HCT116 (cell line): ENCODE measurements around the gene NDUFA1. TPM values are rescaled to one million over a fixed set of nuclear protein-coding genes. Genes with fewer than 3 reads are reported as not detected.

Experiments
- ATAC-seq: fragments of 200-7000 bp; cut with Tn5 transposase; 2 replicates; pipeline ENCODE4 v1.9.1; 2020; ENCODE audit warnings: mild to moderate bottlenecking, moderate library complexity
- BruUV-seq: library from RNA; stranded (reverse); fragments of 400-500 nt; replicated peaks from 2 replicates; lab custom pipeline; 2021; lab: Mats Ljungman, UMichigan
- CTCF ChIA-PET: fragments of 300-600 bp; sonication (Branson Sonifier 250); formaldehyde crosslinking; loops from one replicate; lab custom pipeline; 2021; ENCODE audit warnings: antibody characterized with exemption; lab: Charles Lee
- POLR2A ChIA-PET: fragments of 300-600, 350-600 bp; sonication (Branson Sonifier 250); formaldehyde crosslinking; loops from one replicate; lab custom pipeline; 2021; ENCODE audit warnings: antibody characterized with exemption; lab: Charles Lee
- RAD21 ChIA-PET, 2 experiments: fragments of 300-600 bp; sonication (Branson Sonifier 250); formaldehyde crosslinking; loops; one replicate each; lab custom pipeline; 2023; ENCODE audit warnings: low total read pairs in 2 of 2; ENCODE audit not compliant: uncharacterized antibody in 2 of 2, unreplicated experiment in 2 of 2, low non-redundant PET in 1 of 2; lab: Charles Lee
- DNase-seq: peaks from one replicate; pipeline ENCODE4 v3.0.0-alpha.2; 2010; ENCODE audit warnings: low read depth, low spot score
- H2AFZ ChIP-seq: fragments of 200-600 bp; shearing (Covaris generic), sonication (generic); 2 replicates; pipeline ENCODE4 v1.6.1; 2017; ENCODE audit warnings: low read depth, mixed run types, mixed read lengths, antibody characterized with exemption, low read length; ENCODE audit not compliant: poor library complexity, severe bottlenecking
- H3K27ac ChIP-seq: 2 replicates; pipeline ENCODE4 v1.5.1; 2012; ENCODE audit warnings: low read depth, low read length
- H3K27me3 ChIP-seq: fragments of 200-600 bp; sonication (generic); 2 replicates; pipeline ENCODE4 v1.6.1; 2016; ENCODE audit warnings: mixed run types, low read length, mixed read lengths; ENCODE audit not compliant: insufficient read depth
- H3K36me3 ChIP-seq, 2 experiments: fragments of 200-500 bp in 1 of 2; fragments of 200-600 bp in 1 of 2; sonication (Bioruptor generic) in 1 of 2; sonication (generic) in 1 of 2; 2 replicates each; pipeline versions ENCODE4 v1.5.1 to v1.6.1; 2014 to 2016; ENCODE audit warnings: low read length in 2 of 2, inconsistent platforms in 1 of 2, mixed read lengths in 1 of 2, mixed run types in 1 of 2; ENCODE audit not compliant: insufficient read depth in 2 of 2, control insufficient read depth in 1 of 2
- H3K4me1 ChIP-seq, 2 experiments: fragments of 200-600 bp in 1 of 2; sonication (generic) in 1 of 2; 2 replicates each; pipeline versions ENCODE4 v1.5.1 to v1.6.1; 2012 to 2017; ENCODE audit warnings: low read length in 2 of 2, inconsistent platforms in 1 of 2, mild to moderate bottlenecking in 1 of 2, mixed read lengths in 1 of 2, mixed run types in 1 of 2, moderate library complexity in 1 of 2; ENCODE audit not compliant: insufficient read depth in 2 of 2, control insufficient read depth in 1 of 2
- H3K4me2 ChIP-seq: fragments of 200-600 bp; sonication (generic); 2 replicates; pipeline ENCODE4 v1.6.1; 2017; ENCODE audit warnings: mixed run types, low read length, mixed read lengths
- H3K4me3 ChIP-seq, 2 experiments: fragments of 200-600 bp in 1 of 2; sonication (generic) in 1 of 2; replicated peaks in 1 of 2; 2 replicates each; pipeline ENCODE4 v1.5.1; 2011 to 2016; ENCODE audit warnings: low read length in 2 of 2, control low read depth in 1 of 2, low read depth in 1 of 2, mild to moderate bottlenecking in 1 of 2, mixed read lengths in 1 of 2, mixed run types in 1 of 2
- H3K79me2 ChIP-seq: fragments of 200-600 bp; sonication (generic); 2 replicates; pipeline ENCODE4 v1.6.1; 2017; ENCODE audit warnings: mild to moderate bottlenecking, mixed run types, low read length, moderate library complexity, mixed read lengths; ENCODE audit not compliant: insufficient read depth
- H3K9ac ChIP-seq: fragments of 200-600 bp; sonication (generic); 2 replicates; pipeline ENCODE4 v1.6.1; 2016; ENCODE audit warnings: low read length, mixed read lengths
- H3K9me2 ChIP-seq: fragments of 200-600 bp; sonication (generic), shearing (Covaris generic); 2 replicates; pipeline ENCODE4 v1.6.1; 2017; ENCODE audit warnings: mixed run types, mild to moderate bottlenecking, moderate library complexity; ENCODE audit not compliant: insufficient read depth
- H3K9me3 ChIP-seq, 2 experiments: fragments of 200-500 bp in 1 of 2; fragments of 200-600 bp in 1 of 2; sonication (Bioruptor generic) in 1 of 2; sonication (generic) in 1 of 2; 2 replicates each; pipeline ENCODE4 v1.6.1; 2014 to 2017; ENCODE audit warnings: low read length in 2 of 2, mixed read lengths in 2 of 2, inconsistent platforms in 1 of 2, low read depth in 1 of 2, mild to moderate bottlenecking in 1 of 2, mixed run types in 1 of 2, moderate library complexity in 1 of 2; ENCODE audit not compliant: control insufficient read depth in 1 of 2, insufficient read depth in 1 of 2
- H4K20me1 ChIP-seq: fragments of 200-600 bp; sonication (generic), shearing (Covaris generic); 2 replicates; pipeline ENCODE4 v1.6.1; 2017; ENCODE audit warnings: mixed run types, mild to moderate bottlenecking, moderate library complexity; ENCODE audit not compliant: insufficient read depth
- ATF3 ChIP-seq: IDR thresholded peaks from 2 replicates; pipeline ENCODE4 v1.6.1; 2012
- CBX3 ChIP-seq: IDR thresholded peaks from 2 replicates; pipeline ENCODE4 v1.6.1; 2012; ENCODE audit warnings: low read depth
- CEBPB ChIP-seq: IDR thresholded peaks from 2 replicates; pipeline ENCODE4 v1.6.1; 2012; ENCODE audit warnings: low read depth
- EGR1 ChIP-seq: IDR thresholded peaks from 2 replicates; pipeline ENCODE4 v1.6.1; 2012; ENCODE audit warnings: low read depth
- ELF1 ChIP-seq: IDR thresholded peaks from 2 replicates; pipeline ENCODE4 v1.6.1; 2012; ENCODE audit warnings: low read depth, borderline replicate concordance
- EZH2 ChIP-seq: fragments of 200-600 bp; sonication (generic); IDR thresholded peaks from 2 replicates; pipeline ENCODE4 v1.6.1; 2017; ENCODE audit warnings: antibody characterized with exemption, mixed run types
- EZH2phosphoT487 ChIP-seq: fragments of 200-600 bp; IDR thresholded peaks from 2 replicates; pipeline ENCODE4 v1.6.1; 2018; ENCODE audit warnings: antibody characterized with exemption, borderline replicate concordance
- FOSL1 ChIP-seq: IDR thresholded peaks from 2 replicates; pipeline ENCODE4 v1.6.1; 2012; ENCODE audit warnings: low read depth
- JUND ChIP-seq: IDR thresholded peaks from 2 replicates; pipeline ENCODE4 v1.6.1; 2012
- MAX ChIP-seq: IDR thresholded peaks from 2 replicates; pipeline ENCODE4 v1.6.1; 2012
- POLR2A ChIP-seq: IDR thresholded peaks from 2 replicates; pipeline ENCODE4 v1.7.0; 2011; ENCODE audit warnings: borderline replicate concordance; ENCODE audit not compliant: insufficient read depth, insufficient read length; ENCODE audit errors: extremely low read depth
- RAD21 ChIP-seq: IDR thresholded peaks from 2 replicates; pipeline ENCODE4 v1.6.1; 2012; ENCODE audit warnings: low read depth, mild to moderate bottlenecking
- REST ChIP-seq: IDR thresholded peaks from 2 replicates; pipeline ENCODE4 v1.6.1; 2012; ENCODE audit warnings: low read depth
- SIN3A ChIP-seq: IDR thresholded peaks from 2 replicates; pipeline ENCODE4 v1.6.1; 2012; ENCODE audit warnings: low read depth
- SRF ChIP-seq: IDR thresholded peaks from 2 replicates; pipeline ENCODE4 v1.6.1; 2012; ENCODE audit warnings: low read depth
- YY1 ChIP-seq: IDR thresholded peaks from 2 replicates; pipeline ENCODE4 v1.6.1; 2011; ENCODE audit warnings: low read length, low read depth, moderate library complexity, mild to moderate bottlenecking; ENCODE audit not compliant: insufficient replicate concordance; ENCODE audit errors: extremely low read depth
- ZFX ChIP-seq: fragments of 450-650 bp; IDR thresholded peaks from 2 replicates; pipeline ENCODE4 v1.6.1; 2017
- ZNF274 ChIP-seq: fragments of 200-500 bp; sonication (Bioruptor generic); IDR thresholded peaks from 2 replicates; pipeline ENCODE4 v1.6.1; 2014; ENCODE audit warnings: mild to moderate bottlenecking, low read depth, low read length, inconsistent platforms
- intact Hi-C: fragments of 100-400 bp; cut with micrococcal nuclease; formaldehyde crosslinking; loops from 2 replicates; pipeline ENCODE4 v1.10.0; 2022
- total RNA-seq: library from RNA; stranded (reverse); gene quantifications from one replicate; pipeline ENCODE4 v1.2.1, GENCODE V29; 2021; ENCODE audit not compliant: unreplicated experiment

Gene NDUFA1
- total RNA-seq, 1 experiment from 2014 or later: 92.2 TPM

GRCh38 chrX:119895843-119896326, 24.3 kb downstream of the NDUFA1 start, which contains the start of gene AKAP14:
TSS of gene AKAP14 (plus strand) at chrX:119895893. CDS start at chrX:119903224, 7,331 bp downstream.
- H3K27me3 ChIP-seq: no peaks in the 10 kb centered on the region
- TF ChIP-seq FOSL1 (no peak), SRF (no peak), EZH2 (no peak), SIN3A (no peak)
- H3K9me2 ChIP-seq: no peaks in the 10 kb centered on the region
- ATAC-seq: no peak
- H3K9ac ChIP-seq: no peak within 1 kb of the TSS
- H3K4me2 ChIP-seq: no peak within 1 kb of the TSS
- BruUV-seq: no TSS peak
- no peaks in the 10 kb centered on the region for H3K79me2 ChIP-seq
- no peaks in the 10 kb centered on the region for H3K9me3 ChIP-seq
- no peaks in the 10 kb centered on the region for H3K4me1 ChIP-seq
- H3K36me3 ChIP-seq: no peaks in the 10 kb centered on the region
- H2AFZ ChIP-seq: no peak within 1 kb of the TSS
- no peak within 1 kb of the TSS for H3K4me3 ChIP-seq
- no peaks in the 10 kb centered on the region for H4K20me1 ChIP-seq
- DNase-seq: no peak
- intact Hi-C loops: no loop called here
- no peak within 1 kb of the TSS for H3K27ac ChIP-seq
- ChIA-PET POLR2A (no interaction called here), RAD21 (no interaction called here), CTCF (interaction anchor here (1.0 kb wide), 1 partner anchor 8 kb away, joined by 3 read pairs; no protein-coding TSS in a partner anchor)

GRCh38 chrX:119899125-119899524, 27.5 kb downstream of the NDUFA1 start:
- Histone ChIP-seq H3K4me2 (no peak overlapping the region), H3K4me1 (no peaks in the 10 kb centered on the region), H2AFZ (no peak overlapping the region), H3K9me2 (no peaks in the 10 kb centered on the region), H4K20me1 (no peaks in the 10 kb centered on the region), H3K27ac (no peak overlapping the region), H3K9me3 (no peaks in the 10 kb centered on the region), H3K79me2 (no peaks in the 10 kb centered on the region), H3K4me3 (no peak overlapping the region), H3K36me3 (no peaks in the 10 kb centered on the region), H3K27me3 (no peaks in the 10 kb centered on the region), H3K9ac (no peak overlapping the region)
- no TSS peak for BruUV-seq
- no peak for ATAC-seq
- DNase-seq: no peak
- intact Hi-C loops: no loop called here
- RAD21 ChIA-PET: no interaction called here
- CTCF ChIA-PET: interaction anchor here (0.9 kb wide), 1 partner anchor 11 kb away, joined by 3 read pairs; no protein-coding TSS in a partner anchor
- POLR2A ChIA-PET: no interaction called here
- TF ChIP-seq ZFX: no peak
- TF ChIP-seq CEBPB: no peak
- no peak for TF ChIP-seq SIN3A
- TF ChIP-seq YY1: no peak
- no peak for TF ChIP-seq ZNF274
- TF ChIP-seq POLR2A: no peak
- no peak for TF ChIP-seq EGR1
- TF ChIP-seq EZH2phosphoT487: no peak
- no peak for TF ChIP-seq ATF3
- no peak for TF ChIP-seq EZH2
- no peak for TF ChIP-seq RAD21
- TF ChIP-seq CBX3: no peak
- TF ChIP-seq REST: no peak
- no peak for TF ChIP-seq ELF1
- no peak for TF ChIP-seq JUND
- no peak for TF ChIP-seq MAX
